ENCODE results near the gene FHDC1.

FHDC1 gene

DNA sequence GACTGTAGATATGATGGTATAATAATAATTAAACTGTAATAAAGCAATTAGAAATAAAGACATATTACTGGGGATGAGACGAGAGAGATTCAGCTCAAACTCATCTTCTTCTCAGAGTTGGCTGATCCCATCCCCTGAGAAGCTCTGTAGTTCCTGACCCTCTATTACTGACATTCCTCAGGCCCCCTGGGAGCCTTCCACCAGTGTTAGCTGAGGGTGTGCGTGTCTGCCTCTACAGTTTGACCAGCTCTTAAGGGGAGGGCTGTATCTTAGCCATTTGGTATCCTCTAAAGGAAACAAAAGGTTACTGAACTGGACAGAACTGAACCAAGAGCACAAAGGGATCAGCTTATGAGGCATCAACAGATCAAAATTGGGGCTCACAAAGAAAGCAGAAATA is 11.2 kb downstream of the FHDC1 start:
- Histone ChIP-seq H4K5ac (ENCODE audit: low read length) (no peak overlapping the region), H3K79me2 (ENCODE audit: control insufficient read depth, insufficient read depth, low read length) (peaks cover 17% of the 10 kb centered on the region), H3K36me3 (ENCODE audit: control insufficient read depth, insufficient read depth, low read length) (no peaks in the 10 kb centered on the region), H3K79me1 (ENCODE audit: low read length) (peaks cover 9% of the 10 kb centered on the region), H2AK5ac (ENCODE audit: low read length) (no peak overlapping the region), H3K23ac (ENCODE audit: low read length) (no peak overlapping the region), H2BK5ac (ENCODE audit: low read length) (no peak overlapping the region), H3K27ac (ENCODE audit: low read depth, low read length) (no peak overlapping the region), H3K27me3 (ENCODE audit: insufficient read depth, low read length, poor library complexity) (no peaks in the 10 kb centered on the region), H3K4me2 (ENCODE audit: low read length) (no peak overlapping the region), H2BK15ac (replicated peaks; ENCODE audit: low read depth) (no peak overlapping the region), H3K4ac (ENCODE audit: low read depth, low read length) (no peak overlapping the region), H4K8ac (ENCODE audit: low read depth, low read length) (no peak overlapping the region), H3K9ac (ENCODE audit: low read length) (no peak overlapping the region), H2BK120ac (ENCODE audit: low read depth, low read length) (no peak overlapping the region), H3K4me1 (ENCODE audit: control insufficient read depth, low read depth, low read length) (peaks cover 18% of the 10 kb centered on the region), H3K56ac (ENCODE audit: low read length) (no peak overlapping the region), H3K18ac (ENCODE audit: low read length) (no peak overlapping the region), H3K4me3 (ENCODE audit: low read length) (no peak overlapping the region)
- no peak for DNase-seq
- no CpG with 5 or more reads among the region's 2 CpGs for WGBS (ENCODE audit: extremely low coverage, insufficient coverage, low lambda C conversion rate)

DNA sequence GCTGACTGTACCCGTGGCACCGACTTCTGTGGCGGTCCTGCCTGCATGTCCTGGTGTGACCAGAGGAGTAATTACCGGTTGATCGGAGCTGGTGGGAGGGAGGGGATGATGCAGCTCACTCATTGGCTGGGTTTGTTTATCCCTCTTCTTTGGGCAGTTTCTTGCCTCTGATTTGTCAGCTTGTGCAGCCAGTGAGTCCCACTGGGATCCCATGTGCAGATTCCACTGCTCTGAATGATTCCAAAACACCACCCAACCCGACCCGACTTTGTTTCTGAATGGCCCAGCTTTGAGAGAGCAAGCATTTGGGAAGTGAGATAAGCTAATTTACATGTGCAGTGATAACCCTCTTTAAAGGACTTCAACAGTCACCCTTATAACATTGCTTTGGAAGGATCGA is 13.8 kb downstream of the FHDC1 start:
- Histone ChIP-seq H3K4ac (ENCODE audit: low read depth, low read length) (no peak overlapping the region), H3K27ac (ENCODE audit: low read depth, low read length) (no peak overlapping the region), H3K4me3 (ENCODE audit: low read length) (no peak overlapping the region), H4K8ac (ENCODE audit: low read depth, low read length) (no peak overlapping the region), H3K36me3 (ENCODE audit: control insufficient read depth, insufficient read depth, low read length) (no peaks in the 10 kb centered on the region), H2BK15ac (replicated peaks; ENCODE audit: low read depth) (no peak overlapping the region), H3K4me2 (ENCODE audit: low read length) (no peak overlapping the region), H2BK120ac (ENCODE audit: low read depth, low read length) (no peak overlapping the region), H3K56ac (ENCODE audit: low read length) (no peak overlapping the region), H3K4me1 (ENCODE audit: control insufficient read depth, low read depth, low read length) (peaks cover 12% of the 10 kb centered on the region), H3K9ac (ENCODE audit: low read length) (no peak overlapping the region), H2AK5ac (ENCODE audit: low read length) (no peak overlapping the region), H3K79me1 (ENCODE audit: low read length) (peaks cover 5% of the 10 kb centered on the region), H2BK5ac (ENCODE audit: low read length) (no peak overlapping the region), H3K23ac (ENCODE audit: low read length) (no peak overlapping the region), H3K18ac (ENCODE audit: low read length) (peak overlapping the region; percentile 7), H3K27me3 (ENCODE audit: insufficient read depth, low read length, poor library complexity) (no peaks in the 10 kb centered on the region), H4K5ac (ENCODE audit: low read length) (no peak overlapping the region), H3K79me2 (ENCODE audit: control insufficient read depth, insufficient read depth, low read length) (peaks cover 9% of the 10 kb centered on the region)
- WGBS (ENCODE audit: extremely low coverage, insufficient coverage, low lambda C conversion rate) = no CpG with 5 or more reads among the region's 8 CpGs
- peak; percentile 65 for DNase-seq

GRCh38 chr4:152950402-152951274 is 14.5 kb downstream of the FHDC1 start:
- Histone ChIP-seq H2BK5ac (ENCODE audit: low read length) (peak overlapping the region; percentile 26), H4K5ac (ENCODE audit: low read length) (no peak overlapping the region), H3K79me2 (ENCODE audit: control insufficient read depth, insufficient read depth, low read length) (peaks cover 7% of the 10 kb centered on the region), H3K27me3 (ENCODE audit: insufficient read depth, low read length, poor library complexity) (no peaks in the 10 kb centered on the region), H3K23ac (ENCODE audit: low read length) (peak overlapping the region; percentile 34), H3K4me3 (ENCODE audit: low read length) (no peak overlapping the region), H3K9ac (ENCODE audit: low read length) (no peak overlapping the region), H3K36me3 (ENCODE audit: control insufficient read depth, insufficient read depth, low read length) (no peaks in the 10 kb centered on the region), H2BK15ac (replicated peaks; ENCODE audit: low read depth) (no peak overlapping the region), H2BK120ac (ENCODE audit: low read depth, low read length) (no peak overlapping the region), H3K4ac (ENCODE audit: low read depth, low read length) (no peak overlapping the region), H2AK5ac (ENCODE audit: low read length) (no peak overlapping the region), H3K4me2 (ENCODE audit: low read length) (no peak overlapping the region), H3K56ac (ENCODE audit: low read length) (peak overlapping the region; percentile 51), H3K27ac (ENCODE audit: low read depth, low read length) (peak overlapping the region; percentile 40), H4K8ac (ENCODE audit: low read depth, low read length) (no peak overlapping the region), H3K18ac (ENCODE audit: low read length) (peak overlapping the region; percentile 7), H3K4me1 (ENCODE audit: control insufficient read depth, low read depth, low read length) (peaks cover 12% of the 10 kb centered on the region), H3K79me1 (ENCODE audit: low read length) (peaks cover 5% of the 10 kb centered on the region)
- DNase-seq = no peak
- no CpG with 5 or more reads among the region's 11 CpGs for WGBS (ENCODE audit: extremely low coverage, insufficient coverage, low lambda C conversion rate)

GRCh38 chr4:152951348-152951747 is 15.2 kb downstream of the FHDC1 start:
- no peak overlapping the region for H3K9ac ChIP-seq (ENCODE audit: low read length)
- no peak overlapping the region for H2BK15ac ChIP-seq (replicated peaks; ENCODE audit: low read depth)
- H3K4me3 ChIP-seq (ENCODE audit: low read length) = no peak overlapping the region
- no peak overlapping the region for H3K4ac ChIP-seq (ENCODE audit: low read depth, low read length)
- no CpG with 5 or more reads among the region's 3 CpGs for WGBS (ENCODE audit: extremely low coverage, insufficient coverage, low lambda C conversion rate)
- no peaks in the 10 kb centered on the region for H3K36me3 ChIP-seq (ENCODE audit: control insufficient read depth, insufficient read depth, low read length)
- H3K79me1 ChIP-seq (ENCODE audit: low read length) = peaks cover 5% of the 10 kb centered on the region
- H3K27me3 ChIP-seq (ENCODE audit: insufficient read depth, low read length, poor library complexity) = no peaks in the 10 kb centered on the region
- peak; percentile 73 for DNase-seq
- peak overlapping the region; percentile 57 for H3K27ac ChIP-seq (ENCODE audit: low read depth, low read length)
- H3K4me2 ChIP-seq (ENCODE audit: low read length) = no peak overlapping the region
- no peak overlapping the region for H2BK5ac ChIP-seq (ENCODE audit: low read length)
- no peak overlapping the region for H3K18ac ChIP-seq (ENCODE audit: low read length)
- H3K79me2 ChIP-seq (ENCODE audit: control insufficient read depth, insufficient read depth, low read length) = peaks cover 5% of the 10 kb centered on the region
- no peak overlapping the region for H3K56ac ChIP-seq (ENCODE audit: low read length)
- H2AK5ac ChIP-seq (ENCODE audit: low read length) = no peak overlapping the region
- no peak overlapping the region for H3K23ac ChIP-seq (ENCODE audit: low read length)
- H2BK120ac ChIP-seq (ENCODE audit: low read depth, low read length) = no peak overlapping the region
- H4K5ac ChIP-seq (ENCODE audit: low read length) = no peak overlapping the region
- H3K4me1 ChIP-seq (ENCODE audit: control insufficient read depth, low read depth, low read length) = peaks cover 12% of the 10 kb centered on the region
- H4K8ac ChIP-seq (ENCODE audit: low read depth, low read length) = no peak overlapping the region

DNA sequence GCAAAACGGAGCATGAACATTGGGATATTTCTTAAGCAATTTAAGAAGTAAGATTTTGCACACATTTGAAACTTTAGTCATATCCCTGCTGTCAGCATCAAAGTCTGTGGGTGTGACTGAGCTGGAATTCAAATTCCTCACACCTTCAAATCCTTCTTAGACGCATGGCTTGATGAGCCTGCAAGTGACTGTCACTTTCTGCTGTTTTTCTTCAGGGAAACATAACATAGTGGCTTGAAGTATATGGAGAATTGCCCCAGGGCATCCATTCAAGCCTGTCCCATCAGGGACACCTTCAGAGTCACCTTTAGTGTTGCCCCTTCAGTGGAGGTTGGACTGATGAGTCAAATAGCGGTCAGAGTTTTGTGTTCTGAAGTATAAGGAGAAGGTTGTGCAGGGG is 17.4 kb downstream of the FHDC1 start:
- no CpG with 5 or more reads among the region's 3 CpGs for WGBS (ENCODE audit: extremely low coverage, insufficient coverage, low lambda C conversion rate)

More for the DNA sequence above, 17.4 kb downstream of the FHDC1 start:
- Histone ChIP-seq H3K79me1 (ENCODE audit: low read length) (no peaks in the 10 kb centered on the region), H3K23ac (ENCODE audit: low read length) (no peak overlapping the region), H3K9ac (ENCODE audit: low read length) (no peak overlapping the region), H3K4me1 (ENCODE audit: control insufficient read depth, low read depth, low read length) (peaks cover 19% of the 10 kb centered on the region), H3K4me2 (ENCODE audit: low read length) (no peak overlapping the region), H4K5ac (ENCODE audit: low read length) (no peak overlapping the region), H3K79me2 (ENCODE audit: control insufficient read depth, insufficient read depth, low read length) (no peaks in the 10 kb centered on the region), H3K56ac (ENCODE audit: low read length) (no peak overlapping the region), H3K4me3 (ENCODE audit: low read length) (no peak overlapping the region), H4K8ac (ENCODE audit: low read depth, low read length) (no peak overlapping the region), H3K36me3 (ENCODE audit: control insufficient read depth, insufficient read depth, low read length) (no peaks in the 10 kb centered on the region), H3K4ac (ENCODE audit: low read depth, low read length) (no peak overlapping the region), H2BK5ac (ENCODE audit: low read length) (no peak overlapping the region), H3K27me3 (ENCODE audit: insufficient read depth, low read length, poor library complexity) (no peaks in the 10 kb centered on the region), H3K18ac (ENCODE audit: low read length) (no peak overlapping the region), H2AK5ac (ENCODE audit: low read length) (no peak overlapping the region), H2BK120ac (ENCODE audit: low read depth, low read length) (no peak overlapping the region), H2BK15ac (replicated peaks; ENCODE audit: low read depth) (no peak overlapping the region), H3K27ac (ENCODE audit: low read depth, low read length) (no peak overlapping the region)
- DNase-seq = peak; percentile 71
